PC-3 (cell line): Measurements from ENCODE around the gene SLC45A3. TPM values are rescaled to one million over a fixed set of nuclear protein-coding genes. Genes with fewer than 3 reads are reported as not detected.

Source experiments
- ATAC-seq: fragments of 200-7000 bp; cut with Tn5 transposase; 2 replicates; pipeline ENCODE4 v1.9.1; 2020; ENCODE audit warnings: mild to moderate bottlenecking, moderate library complexity
- BruUV-seq: library from RNA; stranded (reverse); fragments of 400-500 nt; replicated peaks from 2 replicates; lab custom pipeline; 2021; lab: Mats Ljungman, UMichigan
- CTCF ChIA-PET: fragments of 300-600 bp; sonication (Branson Sonifier 250); formaldehyde crosslinking; loops from one replicate; lab custom pipeline; 2022; ENCODE audit warnings: antibody characterized with exemption; lab: Charles Lee
- POLR2A ChIA-PET: fragments of 300-600 bp; sonication (Branson Sonifier 250); formaldehyde crosslinking; loops from one replicate; lab custom pipeline; 2022; ENCODE audit warnings: antibody characterized with exemption; ENCODE audit not compliant: unreplicated experiment; lab: Charles Lee
- DNase-seq: peaks from one replicate; pipeline ENCODE4 v3.0.0-alpha.2; 2015
- H2AFZ ChIP-seq: fragments of 300-600 bp; sonication (generic); 2 replicates; pipeline ENCODE4 v1.6.0; 2016; ENCODE audit warnings: antibody characterized with exemption, low read length
- H3F3A ChIP-seq: fragments of 300-600 bp; sonication (generic); one replicate; pipeline ENCODE4 v1.6.0; 2017; ENCODE audit warnings: antibody characterized with exemption, low read length, control low read depth, mild to moderate bottlenecking; ENCODE audit not compliant: unreplicated experiment
- H3K27ac ChIP-seq: fragments of 300-600 bp; sonication (generic); 2 replicates; pipeline ENCODE4 v1.5.1; 2016; ENCODE audit warnings: mild to moderate bottlenecking, low read length
- H3K27me3 ChIP-seq: fragments of 300-600 bp; sonication (generic); 2 replicates; pipeline ENCODE4 v1.6.1; 2016; ENCODE audit warnings: low read length, mixed read lengths
- H3K36me3 ChIP-seq: fragments of 300-600 bp; sonication (generic); 2 replicates; pipeline ENCODE4 v1.6.1; 2016; ENCODE audit warnings: low read depth, mixed run types, low read length, mixed read lengths
- H3K4me1 ChIP-seq: fragments of 300-600 bp; sonication (generic); 2 replicates; pipeline ENCODE4 v1.5.1; 2016; ENCODE audit warnings: low read length; ENCODE audit not compliant: insufficient read depth
- H3K4me2 ChIP-seq: fragments of 300-600 bp; sonication (generic); 2 replicates; pipeline ENCODE4 v1.6.0; 2016; ENCODE audit warnings: low read length
- H3K4me3 ChIP-seq: fragments of 300-600 bp; sonication (generic); 2 replicates; pipeline ENCODE4 v1.5.1; 2016; ENCODE audit warnings: mild to moderate bottlenecking, low read length, mixed read lengths
- H3K79me2 ChIP-seq: fragments of 300-600 bp; sonication (generic); 2 replicates; pipeline ENCODE4 v1.6.1; 2017; ENCODE audit warnings: low read length, mixed read lengths
- H3K9ac ChIP-seq: fragments of 300-600 bp; sonication (generic); 2 replicates; pipeline ENCODE4 v1.6.0; 2016; ENCODE audit warnings: mild to moderate bottlenecking, low read length
- H3K9me2 ChIP-seq: fragments of 300-600 bp; sonication (generic); replicated peaks from 2 replicates; pipeline ENCODE4 v1.6.1; 2016; ENCODE audit warnings: mixed run types, low read length, mixed read lengths
- H3K9me3 ChIP-seq: fragments of 300-600 bp; sonication (generic); 2 replicates; pipeline ENCODE4 v1.6.1; 2016; ENCODE audit warnings: low read length, mixed read lengths
- H4K20me1 ChIP-seq: fragments of 300-600 bp; sonication (generic); 2 replicates; pipeline ENCODE4 v1.6.1; 2016; ENCODE audit warnings: low read length, mixed read lengths
- CTCF ChIP-seq: fragments of 300-600 bp; sonication (generic); conservative IDR thresholded peaks from 2 replicates; pipeline ENCODE4 v1.5.1; 2017; ENCODE audit warnings: antibody characterized with exemption, low read depth, mild to moderate bottlenecking, low read length
- EZH2 ChIP-seq: fragments of 300-600 bp; sonication (generic); IDR thresholded peaks from one replicate; pipeline ENCODE4 v1.6.1; 2017; ENCODE audit warnings: antibody characterized with exemption, mild to moderate bottlenecking, low read length; ENCODE audit not compliant: unreplicated experiment
- EZH2phosphoT487 ChIP-seq: fragments of 300-600 bp; sonication (generic); IDR thresholded peaks from 2 replicates; pipeline ENCODE4 v1.6.1; 2018; ENCODE audit warnings: mild to moderate bottlenecking, antibody characterized with exemption, low read length, borderline replicate concordance
- intact Hi-C: fragments of 100-400 bp; cut with micrococcal nuclease; formaldehyde crosslinking; loops from 2 replicates; pipeline ENCODE4 v1.9.0; 2023
- total RNA-seq: library from RNA; depleted of rRNA; stranded (reverse); fragments of >200 nt; gene quantifications from 2 replicates; pipeline ENCODE4 v1.2.3, GENCODE V29; 2014

SLC45A3 gene
- total RNA-seq, 1 experiment from 2014 or later = 33.2 TPM

- Histone ChIP-seq H3K4me1 (peaks cover 20% of the 10 kb centered on the region), H3K27me3 (no peaks in the 10 kb centered on the region), H3K9me3 (no peaks in the 10 kb centered on the region), H2AFZ (no peak overlapping the region), H3K27ac (no peak overlapping the region), H3K79me2 (peaks cover 11% of the 10 kb centered on the region; the same call in 1 of the 2 replicates), H3K9ac (no peak overlapping the region), H3K4me3 (no peak overlapping the region), H3K9me2 (no peaks in the 10 kb centered on the region), H3K4me2 (no peak overlapping the region), H3F3A (no peaks in the 10 kb centered on the region), H4K20me1 (no peaks in the 10 kb centered on the region), H3K36me3 (peaks cover 49% of the 10 kb centered on the region)
- intact Hi-C loops = no loop called here
- TF ChIP-seq EZH2phosphoT487 (no peak), CTCF (no peak), EZH2 (no peak)
- CTCF ChIA-PET = no interaction called here
- no TSS peak for BruUV-seq
- no peak for ATAC-seq
- POLR2A ChIA-PET = no interaction called here
- no peak for DNase-seq
Measured at GRCh38 chr1:205613854-205614412, 66.4 kb downstream of the SLC45A3 start.

- H4K20me1 ChIP-seq = no peaks in the 10 kb centered on the region
- no peak overlapping the region for H3K4me3 ChIP-seq
- no peak overlapping the region for H2AFZ ChIP-seq
- no peak for ATAC-seq
- TF ChIP-seq EZH2phosphoT487 (no peak), CTCF (no peak), EZH2 (no peak)
- intact Hi-C loops = no loop called here
- no peaks in the 10 kb centered on the region for H3F3A ChIP-seq
- ChIA-PET CTCF (interaction anchor here (1.0 kb wide), 1 partner anchor 20 kb away, joined by 4 read pairs; no protein-coding TSS in a partner anchor), POLR2A (no interaction called here)
- peaks cover 44% of the 10 kb centered on the region for H3K36me3 ChIP-seq
- H3K79me2 ChIP-seq = peaks cover 16% of the 10 kb centered on the region; the same call in 1 of the 2 replicates
- no peaks in the 10 kb centered on the region for H3K27me3 ChIP-seq
- no peak for DNase-seq
- no peaks in the 10 kb centered on the region for H3K9me3 ChIP-seq
- no peaks in the 10 kb centered on the region for H3K9me2 ChIP-seq
- no peak overlapping the region for H3K27ac ChIP-seq
- no peak overlapping the region for H3K9ac ChIP-seq
- no TSS peak for BruUV-seq
- H3K4me1 ChIP-seq = peaks cover 20% of the 10 kb centered on the region
- no peak overlapping the region for H3K4me2 ChIP-seq
Measured at GRCh38 chr1:205612556-205612955, 67.8 kb downstream of the SLC45A3 start.

GRCh38 chr1:205612104-205612503 is 68.2 kb downstream of the SLC45A3 start:
- ChIA-PET CTCF (interaction anchor here (1.0 kb wide), 1 partner anchor 21 kb away, joined by 4 read pairs; no protein-coding TSS in a partner anchor), POLR2A (no interaction called here)
- intact Hi-C loops = no loop called here
- H4K20me1 ChIP-seq = no peaks in the 10 kb centered on the region
- no peaks in the 10 kb centered on the region for H3K9me2 ChIP-seq
- no peak overlapping the region for H3K27ac ChIP-seq
- ATAC-seq (no peak), DNase-seq (no peak)
- BruUV-seq = no TSS peak
- H3K4me1 ChIP-seq = peaks cover 20% of the 10 kb centered on the region
- no peak overlapping the region for H3K4me2 ChIP-seq
- no peaks in the 10 kb centered on the region for H3F3A ChIP-seq
- H2AFZ ChIP-seq = no peak overlapping the region
- H3K27me3 ChIP-seq = no peaks in the 10 kb centered on the region
- peaks cover 41% of the 10 kb centered on the region for H3K36me3 ChIP-seq
- H3K9ac ChIP-seq = no peak overlapping the region
- TF ChIP-seq EZH2phosphoT487 (no peak), CTCF (no peak), EZH2 (no peak)
- H3K9me3 ChIP-seq = no peaks in the 10 kb centered on the region
- H3K4me3 ChIP-seq = no peak overlapping the region
- peaks cover 16% of the 10 kb centered on the region; the same call in 1 of the 2 replicates for H3K79me2 ChIP-seq
